Calu3 (cell line): Measurements from ENCODE around the gene ADPRM. TPM values are rescaled to one million over a fixed set of nuclear protein-coding genes. Genes with fewer than 3 reads are reported as not detected.
A peak's percentile ranks its signal among the peaks of the same experiment; 100 is the strongest.
"Not testable (repeated sequence)": the region's sequence is repeated elsewhere in the genome, so short reads cannot be mapped to it uniquely, and the experiment has no call there.

Experiments used
- BruUV-seq: library from RNA; stranded (reverse); fragments of 400-500 nt; replicated peaks from 2 replicates; lab custom pipeline; 2021; lab: Mats Ljungman, UMichigan
- CTCF ChIA-PET: fragments of 300-600 bp; sonication (Branson Sonifier 250); formaldehyde crosslinking; loops from one replicate; lab custom pipeline; 2022; ENCODE audit warnings: antibody characterized with exemption; lab: Charles Lee
- DNase-seq: peaks from one replicate; pipeline ENCODE4 v3.0.0; 2022
- H3K27ac Mint-ChIP-seq: one replicate; pipeline ENCODE4 v1.8.0; 2022; ENCODE audit warnings: mixed read lengths; ENCODE audit not compliant: unreplicated experiment
- H3K27me3 Mint-ChIP-seq: one replicate; pipeline ENCODE4 v1.8.0; 2022; ENCODE audit warnings: mixed read lengths; ENCODE audit not compliant: unreplicated experiment
- H3K36me3 Mint-ChIP-seq: one replicate; pipeline ENCODE4 v1.8.0; 2022; ENCODE audit warnings: mild to moderate bottlenecking, moderate library complexity, mixed read lengths; ENCODE audit not compliant: insufficient read depth, unreplicated experiment
- H3K4me1 Mint-ChIP-seq: one replicate; pipeline ENCODE4 v1.8.0; 2022; ENCODE audit warnings: mild to moderate bottlenecking, low read depth, mixed read lengths; ENCODE audit not compliant: unreplicated experiment
- H3K4me3 Mint-ChIP-seq: one replicate; pipeline ENCODE4 v1.8.0; 2022; ENCODE audit warnings: mild to moderate bottlenecking, low read depth, moderate library complexity, mixed read lengths; ENCODE audit not compliant: unreplicated experiment
- H3K9me3 Mint-ChIP-seq: one replicate; pipeline ENCODE4 v1.8.0; 2022; ENCODE audit warnings: low read depth, mixed read lengths; ENCODE audit not compliant: unreplicated experiment
- intact Hi-C: fragments of 100-400 bp; cut with micrococcal nuclease; formaldehyde crosslinking; loops from one replicate; pipeline ENCODE4 v1.10.0; 2022; ENCODE audit not compliant: unreplicated experiment
- total RNA-seq: library from RNA; stranded (reverse); gene quantifications from 2 replicates; pipeline ENCODE4 v1.2.3, GENCODE V29; 2022
- TF ChIP-seq, protein P1 (sequence below): fragments of 200-600 bp; IDR thresholded peaks from one replicate; pipeline ENCODE4 v1.8.0; 2022; ENCODE audit warnings: antibody characterized with exemption; ENCODE audit not compliant: unreplicated experiment

Gene ADPRM
- total RNA-seq, 1 experiment from 2014 or later, result 3.2 TPM

DNA sequence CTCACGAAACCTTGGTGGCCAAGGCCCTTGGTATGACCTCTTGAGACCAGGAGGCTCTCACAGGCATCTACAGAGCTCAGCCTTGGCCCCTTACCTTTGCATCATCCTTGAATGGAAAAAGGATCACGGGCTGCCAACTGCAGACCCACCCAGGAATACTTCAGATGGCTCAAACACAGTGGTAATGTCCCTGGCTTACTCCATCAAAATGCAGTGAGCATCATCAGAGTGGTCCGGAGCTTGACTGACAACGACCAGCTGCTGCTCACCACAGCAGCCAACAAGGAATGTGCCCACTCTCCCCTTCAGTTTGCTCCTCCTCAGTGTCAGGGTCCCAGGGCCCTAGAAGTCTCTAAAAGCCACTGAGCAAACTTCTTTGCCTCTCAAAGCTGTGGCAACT, 22.7 kb upstream of the ADPRM start:
- Mint-ChIP-seq H3K4me3 (no peak overlapping the region), H3K27ac (no peak overlapping the region), H3K4me1 (no peaks in the 10 kb centered on the region), H3K36me3 (peaks cover 4% of the 10 kb centered on the region), H3K9me3 (no peaks in the 10 kb centered on the region), H3K27me3 (no peaks in the 10 kb centered on the region)
- CTCF ChIA-PET, result no interaction called here
- DNase-seq, result no peak
- BruUV-seq, result no TSS peak
- TF ChIP-seq, protein P1, sequence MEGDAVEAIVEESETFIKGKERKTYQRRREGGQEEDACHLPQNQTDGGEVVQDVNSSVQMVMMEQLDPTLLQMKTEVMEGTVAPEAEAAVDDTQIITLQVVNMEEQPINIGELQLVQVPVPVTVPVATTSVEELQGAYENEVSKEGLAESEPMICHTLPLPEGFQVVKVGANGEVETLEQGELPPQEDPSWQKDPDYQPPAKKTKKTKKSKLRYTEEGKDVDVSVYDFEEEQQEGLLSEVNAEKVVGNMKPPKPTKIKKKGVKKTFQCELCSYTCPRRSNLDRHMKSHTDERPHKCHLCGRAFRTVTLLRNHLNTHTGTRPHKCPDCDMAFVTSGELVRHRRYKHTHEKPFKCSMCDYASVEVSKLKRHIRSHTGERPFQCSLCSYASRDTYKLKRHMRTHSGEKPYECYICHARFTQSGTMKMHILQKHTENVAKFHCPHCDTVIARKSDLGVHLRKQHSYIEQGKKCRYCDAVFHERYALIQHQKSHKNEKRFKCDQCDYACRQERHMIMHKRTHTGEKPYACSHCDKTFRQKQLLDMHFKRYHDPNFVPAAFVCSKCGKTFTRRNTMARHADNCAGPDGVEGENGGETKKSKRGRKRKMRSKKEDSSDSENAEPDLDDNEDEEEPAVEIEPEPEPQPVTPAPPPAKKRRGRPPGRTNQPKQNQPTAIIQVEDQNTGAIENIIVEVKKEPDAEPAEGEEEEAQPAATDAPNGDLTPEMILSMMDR, result no peak
- intact Hi-C loops, result no loop called here

DNA sequence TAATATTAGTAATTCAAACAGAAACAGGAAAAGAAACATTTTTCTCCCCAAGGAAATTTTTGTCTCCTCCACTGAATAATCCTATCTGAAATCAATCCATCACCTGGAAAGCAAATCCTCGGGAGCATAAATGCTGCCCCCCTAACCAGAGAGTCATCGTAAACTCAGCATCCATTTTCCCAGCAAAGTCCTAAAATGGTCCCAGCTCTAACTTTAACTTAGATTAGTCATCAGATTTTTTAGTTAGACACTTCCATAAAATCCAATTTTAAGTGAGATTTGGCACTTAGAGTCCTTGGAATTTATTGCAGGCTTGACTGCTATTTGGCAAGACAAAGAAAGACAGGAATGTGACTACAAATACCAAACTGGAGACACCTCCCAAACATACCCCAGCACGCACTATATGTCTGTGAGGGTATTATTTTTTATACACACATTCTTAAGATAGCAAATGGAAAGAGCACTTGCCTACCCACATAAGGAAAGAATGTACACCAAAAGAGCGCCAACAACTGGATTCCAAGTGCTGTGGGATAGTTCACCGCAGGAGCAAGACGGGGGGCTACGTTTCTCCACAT, 15.4 kb upstream of the ADPRM start:
- no peaks in the 10 kb centered on the region for H3K27me3 Mint-ChIP-seq
- BruUV-seq, result no TSS peak
- H3K36me3 Mint-ChIP-seq, result peaks cover 10% of the 10 kb centered on the region
- no peak overlapping the region for H3K4me3 Mint-ChIP-seq
- no peak for DNase-seq
- intact Hi-C loops, result no loop called here
- H3K9me3 Mint-ChIP-seq, result no peaks in the 10 kb centered on the region
- CTCF ChIA-PET, result interaction anchor here (0.6 kb wide), 1 partner anchor 11 kb away, joined by 6 read pairs; no protein-coding TSS in a partner anchor
- TF ChIP-seq, protein P1, result no peak
- H3K4me1 Mint-ChIP-seq, result no peaks in the 10 kb centered on the region
- no peak overlapping the region for H3K27ac Mint-ChIP-seq

DNA sequence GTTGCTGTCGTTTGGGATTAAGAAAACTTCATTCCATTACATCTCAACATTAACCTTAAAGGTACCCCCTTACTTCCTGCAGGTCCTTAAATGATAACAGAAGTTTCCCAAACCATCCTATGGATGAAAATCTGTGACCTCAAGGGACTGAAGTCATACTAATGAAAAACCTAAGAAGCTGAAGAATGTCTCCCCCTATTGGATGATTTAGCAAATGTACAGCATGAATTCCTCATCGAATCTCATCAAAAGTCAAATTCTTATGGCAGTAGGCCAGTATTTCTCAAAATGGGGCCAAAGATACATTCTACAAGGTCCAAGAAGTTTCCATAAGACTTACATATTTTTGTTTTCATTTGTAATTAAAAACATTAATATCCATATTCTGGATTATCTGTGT, 13.5 kb upstream of the ADPRM start:
- H3K27ac Mint-ChIP-seq, result no peak overlapping the region
- intact Hi-C loops, result no loop called here
- peaks cover 10% of the 10 kb centered on the region for H3K36me3 Mint-ChIP-seq

DNA sequence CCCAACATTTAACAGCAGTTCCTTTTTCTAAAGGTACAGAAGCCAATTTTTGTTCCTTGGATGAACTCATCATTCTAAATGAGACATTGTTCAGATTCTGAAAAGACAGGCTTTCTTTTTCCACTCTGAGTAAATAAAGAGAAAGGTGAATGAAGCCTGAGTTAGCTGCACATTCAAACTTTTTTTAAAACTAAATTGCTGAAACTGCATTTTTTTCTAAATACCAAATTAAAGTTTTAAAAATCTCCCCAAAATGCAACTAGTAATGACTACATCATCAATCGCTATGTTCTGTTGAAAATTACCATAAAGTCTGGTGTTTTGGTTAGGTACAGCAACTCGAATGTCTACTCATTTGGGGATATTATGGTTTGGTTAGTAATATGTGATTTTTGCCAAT, 9.9 kb upstream of the ADPRM start:
- Mint-ChIP-seq H3K27ac (no peak overlapping the region), H3K4me3 (no peak overlapping the region), H3K4me1 (no peaks in the 10 kb centered on the region), H3K9me3 (no peaks in the 10 kb centered on the region), H3K27me3 (no peaks in the 10 kb centered on the region), H3K36me3 (peaks cover 10% of the 10 kb centered on the region)
- DNase-seq, result no peak
- CTCF ChIA-PET, result no interaction called here
- intact Hi-C loops, result no loop called here
- no TSS peak for BruUV-seq
- TF ChIP-seq, protein P1, result no peak

More for the DNA sequence above, 13.5 kb upstream of the ADPRM start:
- no peaks in the 10 kb centered on the region for H3K27me3 Mint-ChIP-seq
- H3K4me1 Mint-ChIP-seq, result no peaks in the 10 kb centered on the region
- no peaks in the 10 kb centered on the region for H3K9me3 Mint-ChIP-seq
- no peak overlapping the region for H3K4me3 Mint-ChIP-seq
- TF ChIP-seq, protein P1, result peak; percentile 17
- CTCF ChIA-PET, result interaction anchor here (0.6 to 1.6 kb wide), 2 partner anchors 37 to 987 kb away, joined by 3 to 5 read pairs; no protein-coding TSS in a partner anchor
- BruUV-seq, result no TSS peak
- no peak for DNase-seq

DNA sequence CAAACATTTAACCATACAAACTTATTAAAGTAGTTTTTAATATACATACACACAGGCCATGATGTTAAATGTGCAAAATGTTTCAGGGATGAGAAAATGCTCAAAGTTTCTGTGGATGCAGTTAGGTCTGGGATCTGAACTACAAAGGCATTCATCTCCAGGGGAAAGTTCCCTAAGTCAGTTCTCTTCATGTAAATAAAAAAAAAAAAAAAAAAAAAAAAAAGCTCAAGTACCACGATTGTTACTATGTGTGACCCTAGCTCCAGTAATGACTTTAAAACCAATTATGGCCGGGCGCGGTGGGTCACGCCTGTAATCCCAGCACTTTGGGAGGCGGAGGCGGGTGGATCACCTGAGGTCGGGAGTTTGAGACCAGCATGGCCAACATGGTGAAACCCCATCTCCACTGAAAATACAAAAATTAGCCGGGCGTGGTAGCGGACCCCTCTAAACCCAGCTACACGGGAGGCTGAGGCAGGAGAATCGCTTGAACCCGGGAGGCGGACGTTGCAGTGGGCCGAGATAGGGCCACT, 1.5 kb upstream of the ADPRM start:
- Mint-ChIP-seq H3K4me3 (peak overlapping the region; percentile 74), H3K36me3 (peaks cover 28% of the 10 kb centered on the region)
- H3K9me3 Mint-ChIP-seq, CTCF ChIA-PET, H3K27me3 Mint-ChIP-seq, intact Hi-C loops, DNase-seq, H3K4me1 Mint-ChIP-seq, BruUV-seq, H3K27ac Mint-ChIP-seq: not testable (repeated sequence)
